ENCODE data around the gene UTP11.

UTP11 gene

GRCh38 chr1:37997256-37998088 lies 15.1 kb upstream of the UTP11 start:
- Histone ChIP-seq H3K4me1 (ENCODE audit: low read length) (peaks cover 11% of the 10 kb centered on the region), H3K9me3 (ENCODE audit: insufficient read depth, low read length) (no peaks in the 10 kb centered on the region), H3K4me2 (ENCODE audit: low read length) (no peak overlapping the region), H3K4me3 (ENCODE audit: low read length) (no peak overlapping the region), H3K9ac (ENCODE audit: low read length) (no peak overlapping the region), H4K20me1 (ENCODE audit: insufficient read depth, low read length) (no peaks in the 10 kb centered on the region), H3K27me3 (ENCODE audit: low read depth, low read length) (no peaks in the 10 kb centered on the region), H3K36me3 (replicated peaks; ENCODE audit: low read depth, low read length) (no peaks in the 10 kb centered on the region), H3K27ac (ENCODE audit: low read length) (no peak overlapping the region), H3K79me2 (ENCODE audit: low read length) (peaks cover 7% of the 10 kb centered on the region; the same call in 1 of the 2 replicates), H2AFZ (ENCODE audit: low read depth, low read length) (no peak overlapping the region)
- TF ChIP-seq CTCF (IDR thresholded peaks at IDR 0.05; ENCODE audit: low read depth, low read length), result no peak
- TF ChIP-seq EZH2phosphoT487 (IDR thresholded peaks at IDR 0.05; ENCODE audit: low read depth), result no peak

GRCh38 chr1:37998089-37998808 lies 14.3 kb upstream of the UTP11 start:
- Histone ChIP-seq H3K4me2 (ENCODE audit: low read length) (no peak overlapping the region), H3K9me3 (ENCODE audit: insufficient read depth, low read length) (no peaks in the 10 kb centered on the region), H3K27me3 (ENCODE audit: low read depth, low read length) (no peaks in the 10 kb centered on the region), H3K36me3 (replicated peaks; ENCODE audit: low read depth, low read length) (no peaks in the 10 kb centered on the region), H4K20me1 (ENCODE audit: insufficient read depth, low read length) (no peaks in the 10 kb centered on the region), H3K4me1 (ENCODE audit: low read length) (peaks cover 11% of the 10 kb centered on the region), H2AFZ (ENCODE audit: low read depth, low read length) (no peak overlapping the region), H3K79me2 (ENCODE audit: low read length) (peaks cover 14% of the 10 kb centered on the region), H3K27ac (ENCODE audit: low read length) (no peak overlapping the region), H3K4me3 (ENCODE audit: low read length) (no peak overlapping the region), H3K9ac (ENCODE audit: low read length) (no peak overlapping the region)
- TF ChIP-seq EZH2phosphoT487 (IDR thresholded peaks at IDR 0.05; ENCODE audit: low read depth), result no peak
- TF ChIP-seq CTCF (IDR thresholded peaks at IDR 0.05; ENCODE audit: low read depth, low read length), result no peak

GRCh38 chr1:37998913-37999429 lies 13.6 kb upstream of the UTP11 start:
- Histone ChIP-seq H4K20me1 (ENCODE audit: insufficient read depth, low read length) (no peaks in the 10 kb centered on the region), H3K36me3 (replicated peaks; ENCODE audit: low read depth, low read length) (no peaks in the 10 kb centered on the region), H3K9me3 (ENCODE audit: insufficient read depth, low read length) (no peaks in the 10 kb centered on the region), H3K27ac (ENCODE audit: low read length) (no peak overlapping the region), H3K79me2 (ENCODE audit: low read length) (peaks cover 21% of the 10 kb centered on the region), H3K9ac (ENCODE audit: low read length) (no peak overlapping the region), H3K27me3 (ENCODE audit: low read depth, low read length) (no peaks in the 10 kb centered on the region), H2AFZ (ENCODE audit: low read depth, low read length) (no peak overlapping the region), H3K4me3 (ENCODE audit: low read length) (no peak overlapping the region), H3K4me2 (ENCODE audit: low read length) (no peak overlapping the region), H3K4me1 (ENCODE audit: low read length) (peaks cover 18% of the 10 kb centered on the region)
- TF ChIP-seq CTCF (IDR thresholded peaks at IDR 0.05; ENCODE audit: low read depth, low read length), result no peak
- no peak for TF ChIP-seq EZH2phosphoT487 (IDR thresholded peaks at IDR 0.05; ENCODE audit: low read depth)

All from OCI-LY3 (cell line).